Sigmoid colon (tissue), 4 donors: Measurements from ENCODE around the gene VPS33A.

Experiments
- CTCF ChIP-seq, 4 experiments: fragments of 450-650 bp in 3 of 4; fragments of 200-600 bp in 1 of 4; IDR thresholded peaks; one replicate each; pipeline ENCODE4 v1.5.1; 2016 to 2019; ENCODE audit warnings: antibody characterized with exemption in 4 of 4, mild to moderate bottlenecking in 3 of 4, moderate library complexity in 2 of 4
- EP300 ChIP-seq, 4 donors: sonication (generic); formaldehyde crosslinking; IDR thresholded peaks; one replicate each; pipeline ENCODE4 v1.6.1; 2017; ENCODE audit warnings: antibody characterized with exemption in 4 of 4
- POLR2A ChIP-seq, 2 donors: fragments of 450-650 bp; IDR thresholded peaks; one replicate each; pipeline ENCODE4 v1.6.1; 2016; ENCODE audit warnings: antibody characterized with exemption in 2 of 2, mild to moderate bottlenecking in 2 of 2, moderate library complexity in 2 of 2
- POLR2AphosphoS5 ChIP-seq, 4 donors: sonication (generic); formaldehyde crosslinking; IDR thresholded peaks; one replicate each; pipeline ENCODE4 v1.6.1; 2017; ENCODE audit warnings: antibody characterized with exemption in 4 of 4

GRCh38 chr12:122310626-122311333 lies 44.5 kb upstream of the VPS33A start:
- TF ChIP-seq CTCF (IDR thresholded peaks at IDR 0.05) (no peak), POLR2A (IDR thresholded peaks at IDR 0.05) (no peak), POLR2AphosphoS5 (IDR thresholded peaks at IDR 0.05) (no peak), EP300 (IDR thresholded peaks at IDR 0.05) (no peak)
